T-helper 2 cell treated with Interferon-gamma antibody and Interleukin-4, amounts not matched to agents 100 ng/mL and 5 ng/mL, for 36 hours (primary cell): ENCODE measurements around the gene KCNN4. TPM values are rescaled to one million over a fixed set of nuclear protein-coding genes. Genes with fewer than 3 reads are reported as not detected.
"Not testable (repeated sequence)": the region's sequence is repeated elsewhere in the genome, so short reads cannot be mapped to it uniquely, and the experiment has no call there.

Source experiments
- intact Hi-C: fragments of 100-400 bp; cut with micrococcal nuclease; formaldehyde crosslinking; loops from one replicate; pipeline ENCODE4 v1.15.1; 2023
- total RNA-seq: library from RNA; stranded (reverse); gene quantifications from 2 replicates; pipeline ENCODE4 v1.2.3, GENCODE V29; 2022

KCNN4 gene
- total RNA-seq = 36.9 and 39.9 TPM in 2 replicates

DNA sequence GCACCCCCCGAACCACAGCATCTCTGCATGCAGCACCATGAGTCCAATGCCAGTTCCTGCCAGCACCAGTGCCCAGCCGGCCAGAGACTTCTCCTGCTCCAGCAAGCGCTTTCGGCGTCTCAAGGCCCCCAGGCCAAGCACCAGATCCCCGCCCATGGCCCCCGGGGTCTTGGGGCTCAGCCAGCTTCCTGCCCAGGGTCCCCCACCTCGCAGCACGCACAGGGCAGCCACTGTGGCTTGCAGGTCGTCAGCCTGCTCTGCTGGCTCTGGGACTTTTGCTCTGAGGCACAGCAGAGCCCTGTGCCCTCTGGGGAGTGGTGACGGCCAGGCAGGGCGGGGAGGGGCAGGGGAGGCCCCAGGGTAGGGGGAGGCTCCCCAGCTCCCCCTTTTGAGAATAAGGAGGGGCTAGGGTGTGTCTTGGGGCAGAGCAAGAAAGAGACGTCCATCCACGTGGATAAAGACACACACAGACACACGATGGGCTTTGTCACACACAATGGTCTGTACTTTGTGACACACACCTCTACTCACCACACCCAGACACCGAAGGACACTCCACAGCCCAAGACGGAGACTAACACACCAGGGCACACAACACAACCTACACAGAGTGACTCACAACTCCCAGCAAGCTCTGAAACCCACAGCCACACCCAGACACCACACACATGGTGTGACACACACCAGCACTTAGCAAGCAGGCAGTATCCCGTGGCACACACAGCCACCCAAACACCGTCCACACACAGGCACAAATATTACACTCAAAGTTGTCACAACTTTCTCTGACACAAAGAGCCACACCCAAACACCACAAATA lies at the start of gene KCNN4:
Gene KCNN4, minus strand, starts transcription at position 268 of the 820 bp plus-strand sequence. Its CDS starts 112 bp downstream, at position 156.
- intact Hi-C loops = loop anchor here (1.0 to 10.0 kb wide), 3 partner anchors 16 to 316 kb away; partner anchors contain the start of genes LYPD3 and SMG9

- intact Hi-C loops = loop anchor here (1.0 to 5.0 kb wide), 4 partner anchors 75 to 246 kb away; partner anchors contain the start of genes ZNF230, ZNF284 and ZNF45
Observed at GRCh38 chr19:43826787-43827754, 46.3 kb upstream of the KCNN4 start, which contains the start of gene ZNF283. TSS of gene ZNF283 (plus strand) at chr19:43827321. CDS start at chr19:43833505, 6,184 bp downstream.

- intact Hi-C loops = not testable (repeated sequence)
Observed at GRCh38 chr19:43824572-43824971, 43.8 kb upstream of the KCNN4 start.

- intact Hi-C loops = not testable (repeated sequence)
Observed at GRCh38 chr19:43823856-43824255, 43.1 kb upstream of the KCNN4 start.

DNA sequence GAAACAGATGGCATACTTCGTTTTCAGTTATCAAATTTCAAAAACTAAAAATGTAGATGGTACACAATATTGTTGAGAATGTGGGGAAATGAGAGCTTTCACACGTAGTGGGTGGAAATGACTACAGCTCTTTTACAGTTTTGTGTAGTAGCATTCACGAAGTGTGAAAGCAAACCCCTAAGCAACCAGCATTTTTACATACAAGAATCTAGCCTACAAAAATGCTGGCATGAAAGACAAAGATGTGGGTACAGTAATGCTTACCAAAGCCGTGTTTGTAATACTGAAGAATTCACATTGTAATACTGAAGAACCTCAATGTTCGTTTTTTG lies 40.1 kb upstream of the KCNN4 start:
- intact Hi-C loops = no loop called here

DNA sequence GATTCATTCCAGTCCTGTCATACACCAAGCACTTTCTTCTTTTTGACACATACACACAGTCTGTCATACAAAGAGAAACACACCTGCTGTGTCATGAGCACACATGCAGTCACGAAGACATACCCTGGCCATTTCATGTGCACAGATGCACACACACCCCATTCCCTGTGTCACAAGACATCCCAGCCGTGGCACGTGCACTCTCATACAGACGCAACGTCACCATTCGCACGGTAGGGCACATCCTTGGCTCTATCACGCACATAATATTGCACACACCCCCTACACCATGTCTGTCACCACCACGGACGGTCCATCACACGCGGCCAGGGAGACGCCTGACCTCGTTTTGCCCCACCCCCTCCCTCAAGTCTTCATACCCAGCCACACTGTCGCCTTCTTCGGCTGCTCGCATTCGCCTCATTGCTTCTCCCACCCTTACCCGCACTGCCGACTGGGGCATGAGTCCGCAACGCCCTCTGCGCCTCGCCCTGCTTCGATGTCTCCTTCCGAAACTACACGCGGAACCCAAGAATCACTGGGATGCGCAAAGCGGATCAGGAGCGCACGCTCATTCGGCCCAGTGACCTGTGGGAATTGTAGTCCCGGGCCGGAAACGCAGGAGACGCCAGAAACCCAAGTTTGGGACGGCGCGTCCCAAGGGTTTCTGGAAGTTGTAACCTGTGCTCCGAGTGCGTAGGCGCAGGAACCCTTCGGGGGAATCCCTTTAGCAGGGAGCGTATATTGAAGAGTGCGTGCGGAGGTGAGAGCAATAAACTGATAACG lies 39.5 kb upstream of the KCNN4 start:
- intact Hi-C loops = no loop called here

GRCh38 chr19:43818500-43818899 lies 37.7 kb upstream of the KCNN4 start:
- intact Hi-C loops = no loop called here

GRCh38 chr19:43817454-43817853 lies 36.7 kb upstream of the KCNN4 start:
- intact Hi-C loops = not testable (repeated sequence)

GRCh38 chr19:43814663-43815352 lies 34.0 kb upstream of the KCNN4 start:
- intact Hi-C loops = no loop called here

- intact Hi-C loops = no loop called here
Observed at GRCh38 chr19:43812688-43813087, 31.9 kb upstream of the KCNN4 start.

DNA sequence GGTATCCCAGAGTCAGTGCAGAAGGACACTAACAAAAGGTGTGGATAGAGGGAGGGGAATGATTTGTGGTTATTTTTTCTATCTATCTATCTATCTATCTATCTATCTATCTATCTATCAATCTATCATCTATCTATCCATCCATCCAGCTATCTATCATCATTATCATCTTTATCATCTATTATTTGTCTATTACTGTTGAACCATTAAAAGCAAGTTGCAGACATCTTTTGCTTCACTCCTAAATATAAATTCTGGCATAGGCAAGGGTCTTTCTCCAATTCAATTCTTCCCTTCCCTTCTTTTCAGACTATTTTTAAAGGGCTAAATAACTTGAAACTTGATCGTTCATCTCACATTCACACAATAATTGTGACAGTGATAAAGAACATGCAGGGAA lies 31.5 kb upstream of the KCNN4 start:
- intact Hi-C loops = no loop called here

- intact Hi-C loops = no loop called here
Observed at GRCh38 chr19:43811837-43812236, 31.1 kb upstream of the KCNN4 start.

DNA sequence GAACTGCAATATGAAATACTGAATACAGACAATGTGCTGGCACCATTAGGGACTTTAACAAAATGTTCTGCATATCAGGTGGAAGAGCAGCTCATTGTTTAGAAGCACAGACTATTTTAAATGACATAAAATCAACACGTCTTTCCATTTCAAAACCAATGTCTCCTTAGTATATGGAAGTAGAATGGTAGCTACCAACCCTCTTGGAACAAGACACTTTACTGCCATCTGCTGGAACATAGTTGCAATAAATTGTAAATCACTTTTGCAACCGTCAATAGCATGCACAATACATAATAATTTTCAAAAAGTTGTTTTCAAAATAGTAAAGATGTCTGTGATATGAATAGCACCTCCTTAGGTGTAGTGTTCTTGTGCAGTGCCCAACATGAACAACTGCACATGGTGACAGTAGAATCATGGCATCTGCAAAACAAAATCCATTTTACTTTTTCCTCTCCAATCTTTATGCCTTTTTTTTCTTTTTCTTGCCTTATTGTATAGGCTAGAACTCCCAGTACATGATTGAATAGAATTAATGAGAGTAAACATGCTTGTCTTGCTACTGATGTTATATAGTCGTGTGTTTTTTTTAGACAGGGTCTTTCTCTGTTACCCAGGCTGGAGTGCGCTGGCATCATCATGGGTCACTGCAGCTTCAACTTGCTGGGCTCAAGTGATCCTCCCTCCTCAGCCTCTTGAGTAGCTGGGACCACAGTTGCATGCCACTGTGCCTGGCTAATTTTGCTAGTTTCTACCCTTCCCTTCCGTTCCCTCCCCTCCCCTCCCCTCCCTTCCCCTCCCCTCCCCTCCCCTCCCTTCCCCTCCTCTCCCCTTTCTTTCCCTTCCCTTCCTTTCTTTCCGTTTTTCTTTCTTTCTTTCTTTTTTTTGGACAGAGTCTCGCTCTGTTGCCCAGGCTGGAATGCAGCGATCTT lies 29.3 kb upstream of the KCNN4 start:
- intact Hi-C loops = loop anchor here (1.0 kb wide), 1 partner anchor 65 kb away; no protein-coding TSS in a partner anchor

- intact Hi-C loops = no loop called here
Observed at GRCh38 chr19:43807651-43808050, 26.9 kb upstream of the KCNN4 start.

DNA sequence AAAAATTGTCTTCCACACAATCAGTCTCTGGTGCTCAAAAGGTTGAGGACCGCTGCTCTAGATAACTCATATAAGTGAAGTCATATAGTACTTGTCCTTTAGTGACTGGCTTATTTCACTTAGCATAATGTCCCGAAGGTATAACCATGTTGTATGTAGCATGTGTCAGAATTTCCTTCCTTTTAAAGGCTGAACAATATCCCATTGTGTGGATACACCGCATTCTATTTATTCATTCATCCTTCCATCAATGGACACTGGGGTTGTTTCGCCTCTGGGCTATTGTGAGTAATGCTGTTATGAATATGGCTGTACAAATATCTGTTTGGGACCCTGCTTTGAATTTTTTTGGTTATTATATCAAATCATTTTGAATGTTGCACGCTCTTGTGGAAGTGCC lies 26.1 kb upstream of the KCNN4 start:
- intact Hi-C loops = no loop called here

GRCh38 chr19:43806401-43806800 lies 25.6 kb upstream of the KCNN4 start:
- intact Hi-C loops = not testable (repeated sequence)

DNA sequence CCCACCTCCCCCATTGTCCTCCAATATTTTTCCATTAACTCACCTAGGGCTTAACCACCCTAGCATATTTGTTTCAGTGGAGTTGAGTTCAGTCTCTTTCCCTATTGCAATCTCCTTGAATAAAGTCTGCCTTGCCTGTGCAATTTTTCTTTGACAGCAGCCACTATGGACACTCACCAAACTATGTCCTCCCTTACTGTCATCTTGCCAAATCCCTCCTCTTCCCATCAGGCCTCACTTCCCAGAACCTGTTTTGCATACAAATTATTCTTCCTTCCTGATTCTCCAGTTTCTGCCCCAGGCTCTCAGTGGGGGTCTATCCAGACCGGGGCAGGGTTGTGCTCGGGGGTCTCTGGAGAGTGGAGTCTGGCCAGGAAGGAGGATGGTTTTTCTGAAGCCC lies 23.7 kb upstream of the KCNN4 start:
- intact Hi-C loops = no loop called here

GRCh38 chr19:43802216-43802951 lies 21.6 kb upstream of the KCNN4 start, which contains the start of gene LYPD5:
TSS of gene LYPD5 (minus strand) at chr19:43802447. CDS start at chr19:43802380, 67 bp downstream.
- intact Hi-C loops = no loop called here
